ENCODE results near the gene KIAA1217. TPM values are rescaled to one million over a fixed set of nuclear protein-coding genes. Genes with fewer than 3 reads are reported as not detected.

Gene KIAA1217
- total RNA-seq, 4 donors from 2014 or later: 67.3 to 104 (median 89.8) TPM

- TF ChIP-seq, protein P1, sequence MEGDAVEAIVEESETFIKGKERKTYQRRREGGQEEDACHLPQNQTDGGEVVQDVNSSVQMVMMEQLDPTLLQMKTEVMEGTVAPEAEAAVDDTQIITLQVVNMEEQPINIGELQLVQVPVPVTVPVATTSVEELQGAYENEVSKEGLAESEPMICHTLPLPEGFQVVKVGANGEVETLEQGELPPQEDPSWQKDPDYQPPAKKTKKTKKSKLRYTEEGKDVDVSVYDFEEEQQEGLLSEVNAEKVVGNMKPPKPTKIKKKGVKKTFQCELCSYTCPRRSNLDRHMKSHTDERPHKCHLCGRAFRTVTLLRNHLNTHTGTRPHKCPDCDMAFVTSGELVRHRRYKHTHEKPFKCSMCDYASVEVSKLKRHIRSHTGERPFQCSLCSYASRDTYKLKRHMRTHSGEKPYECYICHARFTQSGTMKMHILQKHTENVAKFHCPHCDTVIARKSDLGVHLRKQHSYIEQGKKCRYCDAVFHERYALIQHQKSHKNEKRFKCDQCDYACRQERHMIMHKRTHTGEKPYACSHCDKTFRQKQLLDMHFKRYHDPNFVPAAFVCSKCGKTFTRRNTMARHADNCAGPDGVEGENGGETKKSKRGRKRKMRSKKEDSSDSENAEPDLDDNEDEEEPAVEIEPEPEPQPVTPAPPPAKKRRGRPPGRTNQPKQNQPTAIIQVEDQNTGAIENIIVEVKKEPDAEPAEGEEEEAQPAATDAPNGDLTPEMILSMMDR (IDR thresholded peaks at IDR 0.05): no peak
- no peak for TF ChIP-seq POLR2A (IDR thresholded peaks at IDR 0.05)
- no peaks in the 10 kb centered on the region for H3K36me3 ChIP-seq
- no peaks in the 10 kb centered on the region for H3K9me3 ChIP-seq
- H3K4me3 ChIP-seq (replicated peaks in 1 of 3): no peak overlapping the region
- H3K4me1 ChIP-seq: peaks cover 49 to 76% of the 10 kb centered on the region in 2 donors
- intact Hi-C loops (cut with DNase I): no loop called here
- DNase-seq: peak in 1 of 2 donors; percentile 37
- H3K27me3 ChIP-seq: no peaks in the 10 kb centered on the region
- 75 to 88% methylated on average over 13 to 14 of the region's 14 CpGs for WGBS, 2 donors
- peak overlapping the region; percentile 11 to 90 (median 74) for H3K27ac ChIP-seq
These were observed 46.4 kb downstream of the KIAA1217 start for GRCh38 chr10:24255115-24255880.

- intact Hi-C loops (cut with DNase I): no loop called here
- no peak overlapping the region for H3K4me3 ChIP-seq (replicated peaks in 1 of 3)
- H3K4me1 ChIP-seq: peaks cover 45 to 76% of the 10 kb centered on the region in 2 donors
- no peak for TF ChIP-seq POLR2A (IDR thresholded peaks at IDR 0.05)
- TF ChIP-seq, protein P1 (IDR thresholded peaks at IDR 0.05): no peak
- no peaks in the 10 kb centered on the region for H3K27me3 ChIP-seq
- no peaks in the 10 kb centered on the region for H3K9me3 ChIP-seq
- H3K36me3 ChIP-seq: no peaks in the 10 kb centered on the region
- WGBS, 2 donors: 18 to 31% methylated on average over 5 of the region's 5 CpGs
- peak overlapping the region; percentile 11 to 90 (median 74) for H3K27ac ChIP-seq
- peak; percentile 68 to 70 for DNase-seq
These were observed 47.0 kb downstream of the KIAA1217 start for GRCh38 chr10:24255881-24256311.

DNA sequence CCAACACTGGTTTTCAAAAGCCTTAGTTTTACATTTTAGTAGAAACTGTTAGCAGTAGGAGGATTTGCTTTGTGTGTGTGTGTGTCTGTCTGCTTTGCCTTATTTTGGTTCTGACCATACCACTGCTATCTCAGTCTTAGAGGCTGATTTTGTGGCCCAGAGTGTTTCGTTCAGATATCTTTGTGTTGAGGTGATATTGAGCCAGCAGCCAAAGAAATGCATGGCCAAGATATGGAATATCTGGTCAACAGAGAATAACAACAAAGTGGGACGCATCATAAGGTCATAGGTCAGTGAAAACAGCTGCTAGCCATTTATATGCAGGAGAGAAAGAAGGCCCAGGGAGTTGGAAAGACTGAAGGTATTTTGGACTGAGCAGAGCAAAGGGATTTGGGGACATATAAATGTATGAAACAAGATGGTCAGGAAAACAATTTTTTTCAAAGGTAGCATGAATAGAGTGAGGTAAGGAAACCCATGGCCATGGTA lies 47.7 kb downstream of the KIAA1217 start:
- no peaks in the 10 kb centered on the region for H3K36me3 ChIP-seq
- DNase-seq: no peak
- no peaks in the 10 kb centered on the region for H3K9me3 ChIP-seq
- no peak for TF ChIP-seq POLR2A (IDR thresholded peaks at IDR 0.05)
- TF ChIP-seq, protein P1 (IDR thresholded peaks at IDR 0.05): no peak
- intact Hi-C loops (cut with DNase I): no loop called here
- 75 to 85% methylated on average over 2 of the region's 2 CpGs for WGBS, 2 donors
- no peaks in the 10 kb centered on the region for H3K27me3 ChIP-seq
- no peak overlapping the region for H3K4me3 ChIP-seq (replicated peaks in 1 of 3)
- peaks cover 39 to 77% of the 10 kb centered on the region in 2 donors for H3K4me1 ChIP-seq
- peak overlapping the region; percentile 0 to 90 (median 74) for H3K27ac ChIP-seq

DNA sequence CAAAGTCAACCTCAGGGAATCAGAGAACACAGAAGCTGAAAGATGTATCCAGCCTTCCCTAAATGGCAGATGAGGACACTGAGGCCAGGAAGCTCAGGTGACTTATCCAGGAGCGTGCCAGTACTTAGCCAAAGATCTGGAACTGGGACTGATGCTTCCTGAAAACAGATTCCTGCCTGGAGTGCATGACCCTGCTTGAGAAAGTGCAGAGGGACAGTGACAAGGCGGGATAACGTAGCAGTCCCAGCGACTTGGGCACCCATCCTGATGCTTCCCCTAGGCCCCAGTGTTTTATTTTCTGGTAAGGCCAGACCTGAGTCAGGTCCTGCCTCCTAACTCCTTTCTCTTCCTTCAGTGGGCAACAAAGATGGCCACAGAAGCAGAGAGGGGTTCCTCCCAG lies 48.6 kb downstream of the KIAA1217 start:
- DNase-seq: no peak
- Histone ChIP-seq H3K36me3 (no peaks in the 10 kb centered on the region), H3K9me3 (no peaks in the 10 kb centered on the region), H3K27me3 (no peaks in the 10 kb centered on the region), H3K4me1 (peaks cover 31 to 74% of the 10 kb centered on the region in 2 donors), H3K27ac (peak overlapping the region in 2 of 3 donors; percentile 9 to 90), H3K4me3 (replicated peaks in 1 of 3) (no peak overlapping the region)
- 83 to 92% methylated on average over 4 of the region's 4 CpGs for WGBS, 2 donors
- TF ChIP-seq, protein P1 (IDR thresholded peaks at IDR 0.05): no peak
- no peak for TF ChIP-seq POLR2A (IDR thresholded peaks at IDR 0.05)
- intact Hi-C loops (cut with DNase I): no loop called here

Data from thyroid gland (tissue), 4 donors.